GM12878 (cell line): ENCODE results near the gene SBF2. TPM values are rescaled to one million over a fixed set of nuclear protein-coding genes. Genes with fewer than 3 reads are reported as not detected.

Experiments used
- CTCF ChIP-seq, 3 experiments: IDR thresholded peaks in 2 of 3; conservative IDR thresholded peaks in 1 of 3; 2 replicates each; pipeline ENCODE4 v1.5.1; 2011; ENCODE audit warnings: low read depth in 3 of 3, low read length in 3 of 3, mild to moderate bottlenecking in 3 of 3, control low read depth in 2 of 3, moderate library complexity in 2 of 3, inconsistent platforms in 1 of 3, mixed read lengths in 1 of 3; ENCODE audit not compliant: control insufficient read depth in 2 of 3, insufficient read depth in 1 of 3; ENCODE audit errors: extremely low read depth in 1 of 3
- IRF5 ChIP-seq: fragments of 450-650 bp; IDR thresholded peaks from 2 replicates; pipeline ENCODE4 v1.6.1; 2017; ENCODE audit warnings: borderline replicate concordance
- NKRF ChIP-seq: fragments of 450-650 bp; conservative IDR thresholded peaks from 2 replicates; pipeline ENCODE4 v1.6.1; 2017; ENCODE audit warnings: mild to moderate bottlenecking, moderate library complexity
- RBBP5 ChIP-seq: fragments of 200-600 bp; sonication (generic); conservative IDR thresholded peaks from 2 replicates; pipeline ENCODE4 v1.6.1; 2016
- SMAD5 ChIP-seq: IDR thresholded peaks from 2 replicates; pipeline ENCODE4 v1.6.1; 2016; ENCODE audit warnings: antibody characterized with exemption, low read depth
- ZBED1 ChIP-seq: IDR thresholded peaks from 2 replicates; pipeline ENCODE4 v1.6.1; 2016; ENCODE audit warnings: borderline replicate concordance
- ZBTB4 ChIP-seq: fragments of 450-650 bp; formaldehyde crosslinking; IDR thresholded peaks from 2 replicates; pipeline ENCODE4 v1.4.0; 2022; ENCODE audit warnings: mild to moderate bottlenecking, moderate library complexity
- ZBTB40 ChIP-seq: fragments of 450-650 bp; IDR thresholded peaks from 2 replicates; pipeline ENCODE4 v1.6.1; 2016; ENCODE audit warnings: mild to moderate bottlenecking, moderate library complexity, borderline replicate concordance
- ZNF687 ChIP-seq: fragments of 450-650 bp; IDR thresholded peaks from 2 replicates; pipeline ENCODE4 v1.6.1; 2017; ENCODE audit warnings: mild to moderate bottlenecking, moderate library complexity
- polyA plus RNA-seq, 11 experiments: library from polyadenylated mRNA; depleted of rRNA in 4 of 11; unstranded in 6 of 11; stranded (reverse) in 5 of 11; fragments of >200 nt; fragmentation: Nextera tagmentation in 4 of 11; fragmentation: Illumina TruSeq in 1 of 11; extraction: Ambion mirVana in 4 of 11; extraction: Trizol in 1 of 11; gene quantifications; 1 replicate in 1 of 11; 2 replicates in 10 of 11; pipeline versions ENCODE4 v1.2.1 to v1.2.3, GENCODE V29; 2011 to 2016; ENCODE audit warnings: inconsistent platforms in 2 of 11, missing spikeins in 2 of 11, low read depth in 1 of 11
- total RNA-seq, 4 experiments: library from RNA; depleted of rRNA in 3 of 4; stranded (reverse); fragments of >200 nt in 3 of 4; fragmentation: Illumina TruSeq in 1 of 4; extraction: Trizol in 1 of 4; gene quantifications; 2 replicates each; pipeline versions ENCODE4 v1.2.1 to v1.2.3, GENCODE V29; 2013 to 2021

The SBF2 gene
- total and polyA plus RNA-seq, 10 of the 15 experiments (the other 5 are each of a cell fraction or from before 2014, with no cell fraction given): 0.24 to 2.3 (median 1.1) TPM

- TF ChIP-seq CTCF (IDR thresholded peaks at IDR 0.05 in 2 of 3, conservative IDR thresholded peaks at IDR 0.05 in 1 of 3; ENCODE audit: control insufficient read depth in 2 of 3, extremely low read depth in 1 of 3, insufficient read depth in 1 of 3, low read depth in 3 of 3, low read length in 3 of 3) (peak; percentile 70 to 87 (median 83); a peak in 5 of 6 replicates), ZBTB40 (peak; percentile 43; the same call in 1 of the 2 replicates), IRF5 (no peak), ZBED1 (no peak), ZNF687 (peak; percentile 81), ZBTB4 (CRISPR knock-in tag) (no peak), SMAD5 (no peak), RBBP5 (no peak), NKRF (peak; percentile 57)
Measured at GRCh38 chr11:9757809-9758636, 536.0 kb downstream of the SBF2 start (continued).
